Measurements from ENCODE around the gene HDAC7.

HDAC7 gene

GRCh38 chr12:47867495-47867941 lies 47.8 kb upstream of the HDAC7 start:
- no peak overlapping the region for H2AFZ ChIP-seq (ENCODE audit: low read length)
- H3K9me3 ChIP-seq (ENCODE audit: insufficient read depth, low read depth, low read length): no peaks in the 10 kb centered on the region
- H3K4me1 ChIP-seq (ENCODE audit: insufficient read depth, low read length, poor library complexity, severe bottlenecking): peaks cover 7% of the 10 kb centered on the region
- no peak for TF ChIP-seq EZH2phosphoT487 (IDR thresholded peaks at IDR 0.05; ENCODE audit: borderline replicate concordance)
- TF ChIP-seq CTCF (conservative IDR thresholded peaks at IDR 0.05; ENCODE audit: low read length): no peak
- H3K4me3 ChIP-seq (ENCODE audit: low read length, poor library complexity, severe bottlenecking): no peak overlapping the region
- no peaks in the 10 kb centered on the region for H3K36me3 ChIP-seq (ENCODE audit: insufficient read depth, low read length)
- no peaks in the 10 kb centered on the region for H3K27me3 ChIP-seq (ENCODE audit: insufficient read depth, low read length, poor library complexity, severe bottlenecking)
- no peaks in the 10 kb centered on the region for H4K20me1 ChIP-seq (ENCODE audit: insufficient read depth, low read length, poor library complexity, severe bottlenecking)
- H3K9me2 ChIP-seq (replicated peaks; ENCODE audit: low read depth, low read length): no peaks in the 10 kb centered on the region
- no peaks in the 10 kb centered on the region for H3F3A ChIP-seq (ENCODE audit: low read depth)
- H3K9ac ChIP-seq (ENCODE audit: low read depth, low read length, poor library complexity, severe bottlenecking): no peak overlapping the region
- no peak overlapping the region for H3K4me2 ChIP-seq (ENCODE audit: low read depth, low read length, poor library complexity, severe bottlenecking)
- H3K79me2 ChIP-seq (ENCODE audit: insufficient read depth, low read length): no peaks in the 10 kb centered on the region

- H2AFZ ChIP-seq (ENCODE audit: low read length): no peak overlapping the region
- H3F3A ChIP-seq (ENCODE audit: low read depth): no peaks in the 10 kb centered on the region
- H3K4me3 ChIP-seq (ENCODE audit: low read length, poor library complexity, severe bottlenecking): no peak overlapping the region
- no peaks in the 10 kb centered on the region for H3K27me3 ChIP-seq (ENCODE audit: insufficient read depth, low read length, poor library complexity, severe bottlenecking)
- H3K9me3 ChIP-seq (ENCODE audit: insufficient read depth, low read depth, low read length): no peaks in the 10 kb centered on the region
- H3K79me2 ChIP-seq (ENCODE audit: insufficient read depth, low read length): no peaks in the 10 kb centered on the region
- no peaks in the 10 kb centered on the region for H3K36me3 ChIP-seq (ENCODE audit: insufficient read depth, low read length)
- no peak overlapping the region for H3K9ac ChIP-seq (ENCODE audit: low read depth, low read length, poor library complexity, severe bottlenecking)
- no peaks in the 10 kb centered on the region for H3K9me2 ChIP-seq (replicated peaks; ENCODE audit: low read depth, low read length)
- TF ChIP-seq CTCF (conservative IDR thresholded peaks at IDR 0.05; ENCODE audit: low read length) (no peak), EZH2phosphoT487 (IDR thresholded peaks at IDR 0.05; ENCODE audit: borderline replicate concordance) (no peak)
- H3K4me2 ChIP-seq (ENCODE audit: low read depth, low read length, poor library complexity, severe bottlenecking): no peak overlapping the region
- H4K20me1 ChIP-seq (ENCODE audit: insufficient read depth, low read length, poor library complexity, severe bottlenecking): no peaks in the 10 kb centered on the region
- H3K4me1 ChIP-seq (ENCODE audit: insufficient read depth, low read length, poor library complexity, severe bottlenecking): no peaks in the 10 kb centered on the region
Measured at GRCh38 chr12:47864646-47865235, 45.0 kb upstream of the HDAC7 start.

GRCh38 chr12:47863985-47864384 lies 44.3 kb upstream of the HDAC7 start:
- H3K79me2 ChIP-seq (ENCODE audit: insufficient read depth, low read length): no peaks in the 10 kb centered on the region
- H3K9me2 ChIP-seq (replicated peaks; ENCODE audit: low read depth, low read length): no peaks in the 10 kb centered on the region
- no peaks in the 10 kb centered on the region for H3K36me3 ChIP-seq (ENCODE audit: insufficient read depth, low read length)
- no peaks in the 10 kb centered on the region for H3K4me1 ChIP-seq (ENCODE audit: insufficient read depth, low read length, poor library complexity, severe bottlenecking)
- H3K9ac ChIP-seq (ENCODE audit: low read depth, low read length, poor library complexity, severe bottlenecking): no peak overlapping the region
- no peaks in the 10 kb centered on the region for H3K9me3 ChIP-seq (ENCODE audit: insufficient read depth, low read depth, low read length)
- no peak overlapping the region for H2AFZ ChIP-seq (ENCODE audit: low read length)
- H3K4me2 ChIP-seq (ENCODE audit: low read depth, low read length, poor library complexity, severe bottlenecking): no peak overlapping the region
- no peaks in the 10 kb centered on the region for H3F3A ChIP-seq (ENCODE audit: low read depth)
- no peak for TF ChIP-seq CTCF (conservative IDR thresholded peaks at IDR 0.05; ENCODE audit: low read length)
- no peak for TF ChIP-seq EZH2phosphoT487 (IDR thresholded peaks at IDR 0.05; ENCODE audit: borderline replicate concordance)
- no peak overlapping the region for H3K4me3 ChIP-seq (ENCODE audit: low read length, poor library complexity, severe bottlenecking)
- H4K20me1 ChIP-seq (ENCODE audit: insufficient read depth, low read length, poor library complexity, severe bottlenecking): no peaks in the 10 kb centered on the region
- H3K27me3 ChIP-seq (ENCODE audit: insufficient read depth, low read length, poor library complexity, severe bottlenecking): no peaks in the 10 kb centered on the region
